ENCODE measurements around the gene CNOT1.

CNOT1 gene

GRCh38 chr16:58508671-58509251, 120.9 kb downstream of the CNOT1 start:
- H3K4me3 Mint-ChIP-seq = no peak overlapping the region
- H3K27ac Mint-ChIP-seq = no peak overlapping the region
- TF ChIP-seq, protein P1, sequence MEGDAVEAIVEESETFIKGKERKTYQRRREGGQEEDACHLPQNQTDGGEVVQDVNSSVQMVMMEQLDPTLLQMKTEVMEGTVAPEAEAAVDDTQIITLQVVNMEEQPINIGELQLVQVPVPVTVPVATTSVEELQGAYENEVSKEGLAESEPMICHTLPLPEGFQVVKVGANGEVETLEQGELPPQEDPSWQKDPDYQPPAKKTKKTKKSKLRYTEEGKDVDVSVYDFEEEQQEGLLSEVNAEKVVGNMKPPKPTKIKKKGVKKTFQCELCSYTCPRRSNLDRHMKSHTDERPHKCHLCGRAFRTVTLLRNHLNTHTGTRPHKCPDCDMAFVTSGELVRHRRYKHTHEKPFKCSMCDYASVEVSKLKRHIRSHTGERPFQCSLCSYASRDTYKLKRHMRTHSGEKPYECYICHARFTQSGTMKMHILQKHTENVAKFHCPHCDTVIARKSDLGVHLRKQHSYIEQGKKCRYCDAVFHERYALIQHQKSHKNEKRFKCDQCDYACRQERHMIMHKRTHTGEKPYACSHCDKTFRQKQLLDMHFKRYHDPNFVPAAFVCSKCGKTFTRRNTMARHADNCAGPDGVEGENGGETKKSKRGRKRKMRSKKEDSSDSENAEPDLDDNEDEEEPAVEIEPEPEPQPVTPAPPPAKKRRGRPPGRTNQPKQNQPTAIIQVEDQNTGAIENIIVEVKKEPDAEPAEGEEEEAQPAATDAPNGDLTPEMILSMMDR (IDR thresholded peaks at IDR 0.05) = no peak
- no peaks in the 10 kb centered on the region for H3K9me3 Mint-ChIP-seq
- DNase-seq = no peak
- no peaks in the 10 kb centered on the region for H3K27me3 Mint-ChIP-seq (ENCODE audit: low read depth, poor library complexity)
- peaks cover 22% of the 10 kb centered on the region for H3K4me1 Mint-ChIP-seq
- H3K36me3 Mint-ChIP-seq (ENCODE audit: low read depth) = no peaks in the 10 kb centered on the region

DNA sequence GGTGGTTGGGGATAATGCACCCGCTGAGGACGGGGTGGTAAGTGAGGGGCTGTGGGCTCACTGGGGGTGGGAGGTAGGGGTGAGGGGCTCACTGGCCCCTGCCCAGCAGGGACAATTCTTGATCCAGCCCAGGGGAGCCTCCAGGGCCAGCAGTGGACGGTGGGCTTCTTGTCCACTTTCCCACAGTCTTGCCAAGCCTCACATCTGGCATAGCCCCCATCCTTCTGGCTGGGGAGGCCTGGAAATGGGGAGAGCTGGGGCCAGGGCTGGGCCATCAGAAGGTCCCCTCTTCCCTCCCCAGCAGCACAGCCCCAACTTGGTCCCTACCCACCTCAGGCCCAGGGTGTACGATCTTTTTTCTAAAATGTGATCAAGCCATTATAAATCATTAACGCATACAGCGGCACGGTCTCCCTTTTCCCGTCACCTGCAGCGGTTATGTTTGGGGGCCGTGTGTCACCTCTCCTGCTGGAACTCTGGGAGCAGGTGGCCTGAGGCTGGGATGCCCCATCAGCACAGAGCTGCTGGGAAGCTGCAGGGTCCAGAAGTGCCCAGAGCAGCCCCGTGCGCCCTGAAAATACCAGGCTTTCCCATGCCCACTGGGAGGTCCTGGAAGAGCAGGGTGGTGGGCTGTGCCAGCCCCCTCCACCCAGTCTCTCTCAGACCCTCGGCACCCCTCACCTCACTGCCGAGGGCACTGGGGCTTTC, 121.5 kb downstream of the CNOT1 start:
- Mint-ChIP-seq H3K36me3 (ENCODE audit: low read depth) (no peaks in the 10 kb centered on the region), H3K9me3 (no peaks in the 10 kb centered on the region), H3K27ac (no peak overlapping the region), H3K4me1 (peaks cover 19% of the 10 kb centered on the region), H3K27me3 (ENCODE audit: low read depth, poor library complexity) (peaks cover 4% of the 10 kb centered on the region), H3K4me3 (no peak overlapping the region)
- TF ChIP-seq, protein P1 (IDR thresholded peaks at IDR 0.05) = no peak
- no peak for DNase-seq

DNA sequence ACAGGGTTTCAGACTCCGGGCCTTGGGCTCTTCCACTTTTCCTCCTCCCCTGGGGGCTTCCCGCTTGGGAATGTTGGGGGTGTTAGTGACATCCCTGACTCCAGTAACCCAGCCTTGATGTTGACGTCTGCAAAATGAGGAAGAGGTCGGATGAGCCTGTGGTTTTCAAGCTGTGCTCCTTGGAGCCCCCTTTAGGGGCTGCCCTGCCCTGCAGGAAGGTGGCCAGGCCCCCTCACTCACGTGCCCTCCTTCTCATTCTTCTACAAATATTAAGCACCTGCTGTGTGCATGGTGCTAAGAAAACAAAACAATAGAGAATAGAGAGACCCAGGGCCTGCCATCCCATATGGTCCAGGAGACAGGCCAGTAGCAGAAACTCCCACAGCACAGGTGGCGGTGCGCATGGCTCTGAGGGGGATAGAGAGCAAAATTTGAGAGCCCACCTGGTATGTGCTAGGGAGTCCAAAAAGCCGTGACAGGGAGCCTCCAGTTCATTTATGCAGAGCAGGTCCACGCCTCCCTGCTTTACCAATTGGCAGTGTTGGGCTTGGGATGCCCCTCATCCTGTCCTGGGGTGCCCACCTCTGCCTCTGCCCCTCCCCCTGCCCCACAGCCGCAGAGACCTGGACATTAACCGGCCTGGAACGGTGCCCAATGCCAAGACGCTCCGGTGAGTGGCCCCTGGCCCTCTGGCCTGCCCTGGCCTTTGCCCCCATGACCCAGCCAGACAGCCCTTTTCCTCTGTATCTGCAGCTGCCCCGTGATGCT, 122.2 kb downstream of the CNOT1 start:
- no peaks in the 10 kb centered on the region for H3K9me3 Mint-ChIP-seq
- peaks cover 9% of the 10 kb centered on the region for H3K27me3 Mint-ChIP-seq (ENCODE audit: low read depth, poor library complexity)
- H3K4me1 Mint-ChIP-seq = peaks cover 16% of the 10 kb centered on the region
- H3K27ac Mint-ChIP-seq = no peak overlapping the region
- TF ChIP-seq, protein P1 (IDR thresholded peaks at IDR 0.05) = no peak
- no peak for DNase-seq
- H3K36me3 Mint-ChIP-seq (ENCODE audit: low read depth) = no peaks in the 10 kb centered on the region
- no peak overlapping the region for H3K4me3 Mint-ChIP-seq

- peaks cover 12% of the 10 kb centered on the region for H3K4me1 Mint-ChIP-seq
- TF ChIP-seq, protein P1 (IDR thresholded peaks at IDR 0.05) = no peak
- no peaks in the 10 kb centered on the region for H3K36me3 Mint-ChIP-seq (ENCODE audit: low read depth)
- no peak overlapping the region for H3K4me3 Mint-ChIP-seq
- H3K9me3 Mint-ChIP-seq = no peaks in the 10 kb centered on the region
- DNase-seq = no peak
- no peak overlapping the region for H3K27ac Mint-ChIP-seq
- H3K27me3 Mint-ChIP-seq (ENCODE audit: low read depth, poor library complexity) = peaks cover 11% of the 10 kb centered on the region
Measured at GRCh38 chr16:58506241-58507194, 123.1 kb downstream of the CNOT1 start.

- Mint-ChIP-seq H3K36me3 (ENCODE audit: low read depth) (no peaks in the 10 kb centered on the region), H3K27ac (no peak overlapping the region), H3K4me3 (no peak overlapping the region), H3K4me1 (peaks cover 13% of the 10 kb centered on the region), H3K27me3 (ENCODE audit: low read depth, poor library complexity) (peaks cover 14% of the 10 kb centered on the region), H3K9me3 (no peaks in the 10 kb centered on the region)
- TF ChIP-seq, protein P1 (IDR thresholded peaks at IDR 0.05) = no peak
- DNase-seq = no peak
Measured at GRCh38 chr16:58503863-58504688, 125.5 kb downstream of the CNOT1 start.

All from nephron progenitor cell (in vitro differentiated cells).